ENCODE data around the gene THY1. TPM values are rescaled to one million over a fixed set of nuclear protein-coding genes. Genes with fewer than 3 reads are reported as not detected.

Gene THY1
- polyA plus RNA-seq, 1 donor from 2014 or later, result 98.3 TPM

- TF ChIP-seq POLR2AphosphoS5 (IDR thresholded peaks at IDR 0.05) (no peak), SMC3 (conservative IDR thresholded peaks at IDR 0.05; ENCODE audit: poor library complexity) (no peak), EZH2 (IDR thresholded peaks at IDR 0.05; ENCODE audit: borderline replicate concordance, insufficient read depth, low read length, poor library complexity, severe bottlenecking) (no peak), EP300 (conservative IDR thresholded peaks at IDR 0.05; ENCODE audit: poor library complexity, severe bottlenecking) (no peak), CTCF (IDR thresholded peaks at IDR 0.05; ENCODE audit: poor library complexity, severe bottlenecking) (no peak), RAD21 (conservative IDR thresholded peaks at IDR 0.05) (no peak), MXI1 (conservative IDR thresholded peaks at IDR 0.05; ENCODE audit: poor library complexity, severe bottlenecking) (no peak), TAF1 (IDR thresholded peaks at IDR 0.05; ENCODE audit: low read depth) (no peak)
- TF ChIP-seq, protein P1, sequence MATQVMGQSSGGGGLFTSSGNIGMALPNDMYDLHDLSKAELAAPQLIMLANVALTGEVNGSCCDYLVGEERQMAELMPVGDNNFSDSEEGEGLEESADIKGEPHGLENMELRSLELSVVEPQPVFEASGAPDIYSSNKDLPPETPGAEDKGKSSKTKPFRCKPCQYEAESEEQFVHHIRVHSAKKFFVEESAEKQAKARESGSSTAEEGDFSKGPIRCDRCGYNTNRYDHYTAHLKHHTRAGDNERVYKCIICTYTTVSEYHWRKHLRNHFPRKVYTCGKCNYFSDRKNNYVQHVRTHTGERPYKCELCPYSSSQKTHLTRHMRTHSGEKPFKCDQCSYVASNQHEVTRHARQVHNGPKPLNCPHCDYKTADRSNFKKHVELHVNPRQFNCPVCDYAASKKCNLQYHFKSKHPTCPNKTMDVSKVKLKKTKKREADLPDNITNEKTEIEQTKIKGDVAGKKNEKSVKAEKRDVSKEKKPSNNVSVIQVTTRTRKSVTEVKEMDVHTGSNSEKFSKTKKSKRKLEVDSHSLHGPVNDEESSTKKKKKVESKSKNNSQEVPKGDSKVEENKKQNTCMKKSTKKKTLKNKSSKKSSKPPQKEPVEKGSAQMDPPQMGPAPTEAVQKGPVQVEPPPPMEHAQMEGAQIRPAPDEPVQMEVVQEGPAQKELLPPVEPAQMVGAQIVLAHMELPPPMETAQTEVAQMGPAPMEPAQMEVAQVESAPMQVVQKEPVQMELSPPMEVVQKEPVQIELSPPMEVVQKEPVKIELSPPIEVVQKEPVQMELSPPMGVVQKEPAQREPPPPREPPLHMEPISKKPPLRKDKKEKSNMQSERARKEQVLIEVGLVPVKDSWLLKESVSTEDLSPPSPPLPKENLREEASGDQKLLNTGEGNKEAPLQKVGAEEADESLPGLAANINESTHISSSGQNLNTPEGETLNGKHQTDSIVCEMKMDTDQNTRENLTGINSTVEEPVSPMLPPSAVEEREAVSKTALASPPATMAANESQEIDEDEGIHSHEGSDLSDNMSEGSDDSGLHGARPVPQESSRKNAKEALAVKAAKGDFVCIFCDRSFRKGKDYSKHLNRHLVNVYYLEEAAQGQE (IDR thresholded peaks at IDR 0.05; ENCODE audit: borderline replicate concordance), result no peak
- H3K4me3 ChIP-seq (ENCODE audit: low read length), result no peak overlapping the region
- H3K79me2 ChIP-seq (replicated peaks; ENCODE audit: insufficient read depth, low read length), result no peaks in the 10 kb centered on the region
- H3K27ac ChIP-seq (ENCODE audit: low read length), result no peak overlapping the region
- H3K9ac ChIP-seq (ENCODE audit: low read length), result no peak overlapping the region
- H3F3A ChIP-seq (ENCODE audit: insufficient read depth, low read length, poor library complexity, severe bottlenecking), result no peaks in the 10 kb centered on the region
- H3K27me3 ChIP-seq (ENCODE audit: insufficient read depth, low read depth, low read length), result peaks cover 3% of the 10 kb centered on the region
- no peaks in the 10 kb centered on the region for H4K20me1 ChIP-seq (ENCODE audit: insufficient read depth)
- H3K4me2 ChIP-seq (ENCODE audit: low read length), result no peak overlapping the region
- no peak overlapping the region for H2AFZ ChIP-seq (ENCODE audit: low read depth, low read length)
- H3K9me3 ChIP-seq (ENCODE audit: low read length), result no peaks in the 10 kb centered on the region
- no peaks in the 10 kb centered on the region for H3K9me2 ChIP-seq (ENCODE audit: insufficient read depth, low read length)
- no peaks in the 10 kb centered on the region for H3K36me3 ChIP-seq (ENCODE audit: insufficient read depth, low read length)
Observed at GRCh38 chr11:119375337-119376196, 47.4 kb downstream of the THY1 start.

- no peak for TF ChIP-seq POLR2AphosphoS5 (IDR thresholded peaks at IDR 0.05)
- no peak for TF ChIP-seq TAF1 (IDR thresholded peaks at IDR 0.05; ENCODE audit: low read depth)
- no peak for TF ChIP-seq EP300 (conservative IDR thresholded peaks at IDR 0.05; ENCODE audit: poor library complexity, severe bottlenecking)
- TF ChIP-seq SMC3 (conservative IDR thresholded peaks at IDR 0.05; ENCODE audit: poor library complexity), result no peak
- TF ChIP-seq CTCF (IDR thresholded peaks at IDR 0.05; ENCODE audit: poor library complexity, severe bottlenecking), result no peak
- no peak for TF ChIP-seq RAD21 (conservative IDR thresholded peaks at IDR 0.05)
- TF ChIP-seq EZH2 (IDR thresholded peaks at IDR 0.05; ENCODE audit: borderline replicate concordance, insufficient read depth, low read length, poor library complexity, severe bottlenecking), result no peak
- no peak for TF ChIP-seq MXI1 (conservative IDR thresholded peaks at IDR 0.05; ENCODE audit: poor library complexity, severe bottlenecking)
- TF ChIP-seq, protein P1 (IDR thresholded peaks at IDR 0.05; ENCODE audit: borderline replicate concordance), result no peak
- H3K36me3 ChIP-seq (ENCODE audit: insufficient read depth, low read length), result no peaks in the 10 kb centered on the region
- no peaks in the 10 kb centered on the region for H3K9me2 ChIP-seq (ENCODE audit: insufficient read depth, low read length)
- no peak overlapping the region for H3K27ac ChIP-seq (ENCODE audit: low read length)
- H2AFZ ChIP-seq (ENCODE audit: low read depth, low read length), result no peak overlapping the region
- H3K4me2 ChIP-seq (ENCODE audit: low read length), result no peak overlapping the region
- no peaks in the 10 kb centered on the region for H3K9me3 ChIP-seq (ENCODE audit: low read length)
- no peaks in the 10 kb centered on the region for H3F3A ChIP-seq (ENCODE audit: insufficient read depth, low read length, poor library complexity, severe bottlenecking)
- no peak overlapping the region for H3K9ac ChIP-seq (ENCODE audit: low read length)
- no peaks in the 10 kb centered on the region for H3K79me2 ChIP-seq (replicated peaks; ENCODE audit: insufficient read depth, low read length)
- no peaks in the 10 kb centered on the region for H3K27me3 ChIP-seq (ENCODE audit: insufficient read depth, low read depth, low read length)
- no peaks in the 10 kb centered on the region for H4K20me1 ChIP-seq (ENCODE audit: insufficient read depth)
- H3K4me3 ChIP-seq (ENCODE audit: low read length), result no peak overlapping the region
Observed at GRCh38 chr11:119374632-119375336, 48.2 kb downstream of the THY1 start.
